ENCODE data around the gene COL4A2.

Gene COL4A2

DNA sequence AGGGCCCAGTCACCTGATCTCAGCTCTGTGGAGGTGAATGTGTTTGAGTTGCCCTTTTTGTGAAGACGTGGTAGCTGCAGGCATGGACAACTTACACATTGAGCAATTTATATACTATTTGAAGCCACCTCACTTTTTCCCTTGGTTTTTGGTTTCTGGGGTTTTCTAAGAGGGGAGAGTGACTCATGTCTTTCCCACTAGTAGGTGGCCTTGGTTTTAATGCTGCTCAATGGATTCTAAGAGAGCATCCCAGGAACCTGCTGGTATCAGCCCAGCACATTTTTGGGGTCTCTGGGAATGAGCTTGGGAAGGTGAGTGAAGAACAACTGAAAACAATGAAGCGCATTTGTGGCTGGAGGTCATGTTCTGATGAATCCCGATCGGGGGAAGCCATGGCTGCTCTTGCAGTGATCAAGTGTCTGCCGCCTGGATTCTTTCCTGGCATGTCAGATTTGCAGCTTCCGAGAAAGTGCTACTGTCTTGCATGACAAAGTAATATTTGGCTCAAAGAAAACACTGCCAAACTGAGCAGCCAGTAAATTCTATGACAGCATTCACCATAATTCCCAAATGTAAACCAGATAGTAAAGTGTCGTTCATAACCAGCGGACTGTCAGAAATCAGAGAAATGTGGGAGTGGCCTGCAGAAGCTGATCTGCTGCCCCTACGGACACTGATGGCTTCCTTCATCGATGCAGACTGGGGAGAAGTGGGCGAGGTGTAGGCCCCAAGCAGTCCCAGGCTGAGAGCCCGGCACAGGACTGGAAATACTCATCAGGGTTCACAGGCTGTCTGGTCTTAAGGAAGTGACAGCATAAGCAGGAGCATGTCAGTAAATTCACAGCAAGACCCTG is 98.7 kb downstream of the COL4A2 start:
- DNase-seq: peak; percentile 11

GRCh38 chr13:110407021-110407420 is 99.9 kb downstream of the COL4A2 start:
- DNase-seq: no peak

DNA sequence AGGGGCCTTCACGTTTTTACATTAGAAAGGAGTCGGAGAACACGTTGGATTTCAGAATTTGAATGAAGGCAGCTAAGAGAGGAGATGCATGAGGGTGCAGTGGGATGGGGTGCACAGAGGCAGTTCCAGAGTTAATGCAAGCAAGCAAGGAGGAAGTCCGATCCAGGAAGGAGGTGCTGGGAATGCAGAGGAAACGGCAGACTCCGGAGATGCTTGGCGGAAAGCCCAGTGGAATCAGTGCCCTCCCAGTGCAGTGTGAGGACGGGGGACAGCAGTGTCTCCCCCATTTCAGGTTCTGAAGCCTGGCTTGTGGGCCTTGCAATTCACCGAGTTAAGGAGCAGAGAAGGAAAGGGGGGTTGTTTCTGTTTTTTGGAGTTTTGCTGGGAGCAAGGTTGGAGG is 100.4 kb downstream of the COL4A2 start:
- no peak for DNase-seq

DNA sequence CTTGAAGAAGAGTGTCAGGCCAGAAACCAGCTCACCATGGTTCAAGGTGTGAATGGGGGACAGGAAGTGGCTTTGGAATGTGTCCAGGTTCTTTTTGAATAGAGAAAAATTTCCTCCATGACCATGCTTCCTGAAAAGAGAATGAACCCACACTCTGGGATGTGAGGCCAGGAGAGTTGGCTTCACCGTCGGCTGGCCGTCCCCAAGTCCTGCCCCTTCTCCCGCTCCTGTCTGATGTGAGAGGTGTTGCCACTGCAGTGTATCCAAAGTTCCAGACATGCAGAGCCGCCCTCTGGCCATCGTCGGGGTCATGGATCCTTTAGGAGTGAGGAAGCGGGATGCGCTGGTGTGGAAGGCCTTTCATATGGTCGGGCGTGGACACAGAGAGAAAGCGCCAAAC is 101.2 kb downstream of the COL4A2 start:
- no peak for DNase-seq

DNA sequence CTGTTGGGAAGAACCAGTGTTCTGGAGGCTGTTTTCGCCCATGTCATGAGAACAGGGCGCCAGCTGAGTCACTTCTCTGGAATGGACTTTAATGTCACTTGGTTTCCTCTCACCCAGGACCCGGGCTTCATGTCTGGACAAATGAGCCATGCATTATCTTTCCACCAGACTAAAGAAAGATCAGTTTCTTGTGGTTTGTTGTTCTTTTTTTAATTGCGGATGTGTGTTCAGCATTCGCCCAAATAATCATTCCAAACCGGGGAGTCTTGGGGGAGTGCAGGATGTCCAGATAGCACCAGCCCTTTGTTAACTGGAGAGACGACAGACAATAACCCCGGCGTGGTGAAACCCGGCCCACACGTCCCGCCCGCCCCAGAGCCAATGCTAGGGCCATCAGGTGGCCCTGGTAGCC is 102.5 kb downstream of the COL4A2 start:
- DNase-seq: no peak

GRCh38 chr13:110410000-110410399 is 102.9 kb downstream of the COL4A2 start:
- DNase-seq: no peak

- DNase-seq: no peak
Observed at GRCh38 chr13:110410936-110411687, 104.0 kb downstream of the COL4A2 start.

DNA sequence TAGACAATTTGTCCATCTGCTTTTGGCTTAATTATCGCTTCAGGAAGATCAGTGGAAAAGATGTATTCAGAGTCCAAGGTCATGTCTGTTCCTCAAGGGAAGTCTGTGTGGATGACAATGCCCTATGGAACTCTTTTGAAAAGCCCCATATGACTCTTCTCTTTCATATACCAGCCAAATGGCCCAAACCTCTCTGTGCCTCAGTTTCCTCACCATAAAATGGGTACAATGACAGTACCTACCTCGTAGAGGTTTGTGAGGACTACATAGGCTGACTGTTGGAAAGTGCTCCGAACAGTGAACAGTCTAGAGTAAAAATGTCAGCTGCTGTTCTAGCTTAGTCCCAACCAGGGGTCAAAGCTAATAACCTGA is 104.6 kb downstream of the COL4A2 start:
- no peak for DNase-seq

DNA sequence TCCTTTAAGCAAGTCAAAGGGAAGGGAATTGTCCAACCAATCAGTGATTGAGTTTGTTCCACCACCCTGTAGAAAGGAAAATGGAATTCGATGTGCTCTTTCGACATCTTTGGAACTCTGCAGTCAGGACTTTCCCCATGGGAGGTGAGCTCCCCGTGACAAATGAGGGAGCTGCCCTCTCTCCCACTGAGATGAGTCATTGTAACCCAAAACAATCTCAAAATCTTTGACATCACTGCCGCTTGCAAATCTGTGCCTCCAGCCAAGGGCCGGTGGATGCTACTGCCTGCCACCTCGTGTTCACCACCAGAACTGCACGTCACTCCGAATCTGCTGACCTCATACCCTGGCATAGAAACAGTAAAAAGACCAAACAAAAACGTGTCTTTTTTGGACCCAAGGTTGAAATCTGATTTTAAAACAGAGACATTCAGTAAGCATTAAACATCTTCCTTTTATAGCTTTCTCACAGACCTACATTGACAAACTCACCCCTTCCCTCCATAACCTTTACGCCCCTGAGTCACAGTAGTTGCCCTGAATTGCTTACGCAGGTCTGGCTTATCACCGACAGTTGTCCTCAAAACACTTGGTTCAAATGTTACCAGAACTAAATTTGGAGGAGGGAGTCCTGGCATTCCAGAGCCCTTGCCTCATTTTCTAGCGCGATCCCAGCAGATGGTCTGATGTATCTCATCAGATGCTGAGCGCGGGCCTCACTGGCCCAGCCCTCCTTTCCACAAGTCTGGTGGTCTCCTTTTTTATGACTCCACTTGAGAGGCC is 105.2 kb downstream of the COL4A2 start:
- peak; percentile 79 for DNase-seq

DNA sequence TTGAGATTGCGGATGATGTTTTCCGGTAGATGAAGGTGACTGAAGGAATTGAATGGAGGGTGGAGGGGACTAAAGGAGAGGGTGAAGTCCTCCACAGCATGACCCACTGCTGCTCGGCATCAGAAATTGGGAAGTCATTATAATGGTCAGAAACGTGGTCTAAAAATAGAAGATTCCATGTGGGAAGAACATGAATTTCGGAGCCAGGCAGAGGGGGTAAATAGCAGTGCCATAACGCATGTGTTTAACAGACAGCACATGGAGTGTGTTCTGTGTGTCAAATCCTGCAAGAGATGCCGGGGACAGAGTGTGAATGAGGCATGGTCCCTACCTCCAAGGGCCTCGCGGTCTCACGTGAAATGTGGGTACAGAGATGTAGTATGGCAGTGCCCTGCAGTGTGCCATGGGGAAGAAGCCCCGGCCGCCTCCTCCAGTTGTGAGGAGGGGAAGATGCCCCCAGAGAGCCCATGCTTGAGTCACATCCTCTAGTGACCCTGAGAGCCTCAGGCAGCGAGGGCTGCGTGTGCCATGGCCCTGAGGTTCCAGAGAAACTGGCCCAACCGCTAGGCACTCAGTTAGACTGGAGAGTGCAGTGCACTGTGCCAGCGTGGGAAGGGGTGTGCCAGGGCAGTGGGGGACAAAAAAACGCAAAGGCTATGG is 106.1 kb downstream of the COL4A2 start:
- no peak for DNase-seq

- DNase-seq: no peak
Observed at GRCh38 chr13:110413676-110414040, 106.6 kb downstream of the COL4A2 start.

DNA sequence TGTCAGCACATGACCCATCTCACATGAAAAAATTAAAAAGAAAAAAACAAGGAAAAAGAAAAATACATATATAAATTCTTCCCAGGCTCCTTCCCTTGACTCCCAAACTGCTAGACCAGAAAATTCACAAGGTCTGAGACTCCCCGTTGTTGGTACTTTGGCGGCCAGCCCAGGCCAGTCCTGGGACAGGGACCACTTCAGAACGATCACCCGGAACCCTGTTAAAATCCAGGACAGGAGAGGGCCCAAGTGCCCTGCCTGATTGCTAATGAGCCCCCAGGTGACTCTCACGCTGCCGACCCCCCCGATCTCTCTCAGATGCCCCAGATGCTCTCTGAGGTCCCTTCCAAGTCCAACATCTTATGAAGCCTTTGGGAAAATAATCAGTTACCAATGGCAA is 107.2 kb downstream of the COL4A2 start:
- no peak for DNase-seq

GRCh38 chr13:110414931-110415330 is 107.8 kb downstream of the COL4A2 start:
- DNase-seq: no peak

GRCh38 chr13:110415669-110416068 is 108.6 kb downstream of the COL4A2 start:
- peak; percentile 8 for DNase-seq

- no peak for DNase-seq
Observed at GRCh38 chr13:110416131-110417025, 109.3 kb downstream of the COL4A2 start.

DNA sequence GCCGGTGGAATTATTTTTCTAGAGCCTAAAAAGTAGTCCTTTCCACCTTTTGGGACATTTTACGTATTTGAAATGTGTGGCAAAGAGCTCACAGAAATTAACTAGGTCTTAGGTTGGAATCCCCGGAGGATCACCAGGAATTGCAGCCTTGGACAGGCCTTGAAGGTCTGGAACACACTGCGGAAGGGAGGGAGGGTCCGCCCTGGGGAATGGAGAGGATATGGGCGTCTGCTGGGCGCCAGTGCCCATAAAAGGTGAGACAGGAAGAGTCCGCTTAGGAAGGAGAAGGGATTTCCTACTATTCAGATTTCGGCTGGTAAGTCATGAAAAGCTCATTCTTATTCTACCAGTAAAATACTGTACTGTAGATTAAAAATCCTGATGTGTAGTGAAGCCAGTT is 111.9 kb downstream of the COL4A2 start:
- DNase-seq: no peak

GRCh38 chr13:110419381-110419791 is 112.3 kb downstream of the COL4A2 start:
- no peak for DNase-seq

DNA sequence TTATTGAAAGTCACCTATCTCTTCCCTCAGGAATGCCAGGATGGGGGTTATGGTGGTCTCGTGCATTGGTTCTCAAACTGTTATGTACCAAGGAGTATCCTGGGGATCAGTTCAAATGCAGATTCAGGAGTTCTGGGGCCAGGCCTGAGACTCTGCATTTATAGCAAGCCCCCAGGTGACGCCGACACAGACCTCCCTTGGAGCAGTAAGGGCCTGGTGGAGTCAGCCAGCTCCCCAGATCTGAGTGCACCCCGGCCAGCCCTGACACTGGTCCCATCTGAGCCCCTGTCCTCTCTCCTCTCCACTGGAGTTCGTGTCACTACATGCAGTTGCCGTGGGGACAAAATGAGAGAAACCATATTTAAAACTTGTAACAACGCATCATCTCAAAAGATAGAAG is 112.9 kb downstream of the COL4A2 start:
- DNase-seq: no peak

DNA sequence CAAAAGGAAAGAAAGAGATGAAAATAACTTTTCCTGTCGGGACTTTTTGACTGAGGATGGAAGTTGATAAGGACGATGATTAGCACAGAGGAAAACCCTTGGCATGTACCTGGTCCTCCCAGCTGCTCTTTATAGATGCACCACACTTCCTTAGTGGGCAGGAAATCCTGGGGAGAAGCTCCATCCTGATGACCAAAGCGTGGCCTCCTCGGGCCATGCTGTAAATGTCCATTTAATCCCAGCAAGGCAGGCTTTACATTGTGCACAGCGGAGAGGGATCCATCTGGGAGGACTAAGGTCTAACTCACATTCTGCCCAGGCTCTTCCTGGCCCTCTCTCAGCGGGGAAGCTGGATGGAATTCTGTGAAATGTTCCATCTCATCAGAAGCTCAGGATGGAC is 113.5 kb downstream of the COL4A2 start:
- no peak for DNase-seq

DNA sequence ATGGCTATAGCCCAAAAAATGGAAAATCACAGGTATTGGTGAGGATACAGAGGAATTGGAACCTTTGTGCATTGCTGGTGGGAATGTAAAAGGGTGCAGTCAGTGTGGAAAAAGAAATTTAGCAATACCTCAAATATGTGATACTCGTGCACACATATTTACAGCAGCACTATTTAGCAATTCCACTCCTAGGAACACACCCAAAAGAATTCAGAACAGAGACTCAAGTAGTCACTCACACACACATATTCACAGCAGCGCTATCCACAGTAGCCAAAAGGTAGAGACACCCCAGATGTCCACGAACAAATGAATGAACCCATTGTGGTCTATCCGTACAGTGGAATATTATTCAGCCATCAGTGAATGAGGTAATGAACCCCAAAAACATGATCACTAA is 114.0 kb downstream of the COL4A2 start:
- no peak for DNase-seq

GRCh38 chr13:110421696-110422385 is 114.8 kb downstream of the COL4A2 start:
- peak; percentile 32 for DNase-seq

All from activated CD4-positive, alpha-beta T cell treated with anti-CD3 and anti-CD28 coated beads, Interleukin-2, amount 50 U/mL, for 16 hours (primary cell).